SK-N-SH (cell line): ENCODE data around the gene HSPBAP1.

ENCODE experiments used
- CTCF ChIP-seq: fragments of 200-600 bp; sonication (generic); IDR thresholded peaks from 2 replicates; pipeline ENCODE4 v1.6.1; 2017; ENCODE audit warnings: antibody characterized with exemption, mild to moderate bottlenecking, moderate library complexity
- EP300 ChIP-seq, 2 experiments: IDR thresholded peaks; 2 replicates each; pipeline versions ENCODE4 v1.4.0 to v1.6.1; 2012; ENCODE audit warnings: borderline replicate concordance in 1 of 2, low read depth in 1 of 2, low read length in 1 of 2
- YY1 ChIP-seq: IDR thresholded peaks from 2 replicates; pipeline ENCODE4 v1.4.0; 2012; ENCODE audit warnings: low read depth, mild to moderate bottlenecking

GRCh38 chr3:122803977-122804376, 10.3 kb upstream of the HSPBAP1 start:
- TF ChIP-seq CTCF (no peak), EP300 (IDR thresholded peaks at IDR 0.05; ENCODE audit: borderline replicate concordance in 1 of 2, low read depth in 1 of 2, low read length in 1 of 2) (no peak), YY1 (no peak)
